ENCODE data around the gene CACNA1C. TPM values are rescaled to one million over a fixed set of nuclear protein-coding genes. Genes with fewer than 3 reads are reported as not detected.

The CACNA1C gene
- total RNA-seq, 1 experiment from 2014 or later = 1.1 TPM

- Histone ChIP-seq H2BK20ac (ENCODE audit: low read depth, low read length, poor library complexity, severe bottlenecking) (no peak overlapping the region), H3K14ac (ENCODE audit: insufficient read depth, low read length) (no peak overlapping the region), H2BK15ac (ENCODE audit: low read depth, low read length) (no peak overlapping the region), H3K23ac (ENCODE audit: insufficient read length, low read depth, low read length) (no peak overlapping the region), H3K9ac (ENCODE audit: extremely low read depth, insufficient read length, low read length) (no peak overlapping the region), H2AK5ac (ENCODE audit: insufficient read length, low read length) (no peak overlapping the region), H2BK120ac (ENCODE audit: low read depth, low read length, poor library complexity, severe bottlenecking) (no peak overlapping the region), H2BK12ac (ENCODE audit: insufficient read length, low read depth, low read length) (no peak overlapping the region), H3K4me2 (ENCODE audit: insufficient read depth, insufficient read length, low read length) (no peak overlapping the region), H3K56ac (ENCODE audit: insufficient read length, low read depth, low read length) (no peak overlapping the region), H4K5ac (ENCODE audit: insufficient read length, low read depth, low read length) (no peak overlapping the region), H3K79me2 (ENCODE audit: insufficient read depth, low read length) (no peaks in the 10 kb centered on the region), H4K91ac (ENCODE audit: insufficient read length, low read depth, low read length) (no peak overlapping the region), H3K4me1 (ENCODE audit: insufficient read depth, low read length) (peaks cover 6% of the 10 kb centered on the region), H4K20me1 (ENCODE audit: control insufficient read depth, insufficient read depth, insufficient read length) (no peaks in the 10 kb centered on the region), H2BK5ac (ENCODE audit: insufficient read length, low read length) (no peak overlapping the region), H3K9me3 (ENCODE audit: control insufficient read depth, low read depth, low read length) (no peaks in the 10 kb centered on the region), H2AFZ (ENCODE audit: low read length) (no peak overlapping the region), H3K27ac (ENCODE audit: insufficient read length, low read depth, low read length) (no peak overlapping the region), H3K18ac (ENCODE audit: insufficient read length, low read depth, low read length) (no peak overlapping the region), H4K8ac (replicated peaks; ENCODE audit: insufficient read length, low read depth, low read length) (no peak overlapping the region), H3K79me1 (ENCODE audit: insufficient read depth, low read depth, low read length, poor library complexity, severe bottlenecking) (no peaks in the 10 kb centered on the region), H3K23me2 (ENCODE audit: insufficient read length, low read depth, low read length, poor library complexity, severe bottlenecking) (no peaks in the 10 kb centered on the region), H3K27me3 (ENCODE audit: insufficient read depth, low read length) (no peaks in the 10 kb centered on the region), H3T11ph (ENCODE audit: low read length) (no peak overlapping the region), H3K4ac (ENCODE audit: low read depth, low read length) (no peak overlapping the region)
- WGBS (ENCODE audit: extremely low coverage, insufficient read length, low lambda C conversion rate) = no CpG with 5 or more reads among the region's 10 CpGs
- peak; percentile 91 for DNase-seq
- peak; percentile 67 for TF ChIP-seq CTCF (conservative IDR thresholded peaks at IDR 0.05)
- peaks cover 2 to 5% (median 2%) of the 10 kb centered on the region in 3 experiments; a peak in 6 of 7 replicates for H3K36me3 Mint-ChIP-seq (ENCODE audit: insufficient read depth in 1 of 3, low read depth in 3 of 3)
- H3K27ac Mint-ChIP-seq = peak overlapping the region in 1 of 3 experiments; percentile 88; a peak in 2 of 7 replicates
- peaks cover 3% of the 10 kb centered on the region; the same call in 1 of the 2 replicates for H3K27me3 Mint-ChIP-seq (ENCODE audit: low read depth)
- peaks cover 3 to 6% of the 10 kb centered on the region in 2 experiments for H3K9me3 Mint-ChIP-seq
- H3K4me3 Mint-ChIP-seq = peak overlapping the region in 1 of 2 experiments; percentile 64; a peak in 2 of 5 replicates
- peaks cover 19 to 31% of the 10 kb centered on the region in 2 experiments for H3K4me1 Mint-ChIP-seq
These were observed 629.8 kb downstream of the CACNA1C start for GRCh38 chr12:2682296-2683251.

Data from H9 (cell line).